Upper lobe of right lung (tissue), 1 donor: Measurements from ENCODE around the gene CXCL16. TPM values are rescaled to one million over a fixed set of nuclear protein-coding genes. Genes with fewer than 3 reads are reported as not detected.
"Not testable (repeated sequence)": the region's sequence is repeated elsewhere in the genome, so short reads cannot be mapped to it uniquely, and the experiment has no call there.

Source experiments
- ATAC-seq: fragments of 200-7000 bp; cut with Tn5 transposase; one replicate; pipeline ENCODE4 v1.9.1; 2020; ENCODE audit warnings: mild to moderate bottlenecking, moderate library complexity
- DNase-seq: peaks from one replicate; pipeline ENCODE4 v3.0.0-alpha.2; 2020
- H3K27ac ChIP-seq: fragments of 200-600 bp; one replicate; pipeline ENCODE4 v1.8.0; 2022
- H3K27me3 ChIP-seq: fragments of 200-600 bp; one replicate; pipeline ENCODE4 v1.8.0; 2022; ENCODE audit warnings: mild to moderate bottlenecking
- H3K36me3 ChIP-seq: fragments of 200-600 bp; one replicate; pipeline ENCODE4 v1.8.0; 2022
- H3K4me1 ChIP-seq: fragments of 200-600 bp; one replicate; pipeline ENCODE4 v1.8.0; 2022
- H3K4me3 ChIP-seq: fragments of 200-600 bp; one replicate; pipeline ENCODE4 v1.8.0; 2022; ENCODE audit warnings: mild to moderate bottlenecking
- H3K9me3 ChIP-seq: fragments of 200-600 bp; one replicate; pipeline ENCODE4 v1.8.0; 2022
- CTCF ChIP-seq: fragments of 200-600 bp; IDR thresholded peaks from one replicate; pipeline ENCODE4 v1.8.0; 2022; ENCODE audit warnings: antibody characterized with exemption
- intact Hi-C: fragments of 100-400 bp; cut with DNase I; formaldehyde crosslinking; loops from one replicate; pipeline ENCODE4 v1.11.0; 2022
- total RNA-seq: library from RNA; stranded (reverse); fragmentation: NEBNext Ultra II Directional; extraction: Animal tissue kit (Norgen Biotek cat#: 25700); gene quantifications from one replicate; pipeline ENCODE4 v1.2.1, GENCODE V29; 2021
- donor health status: DM: no; HTN: yes; CAD: no; lungs with severe emphysema.

Gene CXCL16
- total RNA-seq, 1 donor from 2014 or later = 169 TPM

GRCh38 chr17:4715063-4715744 is 24.5 kb downstream of the CXCL16 start:
- ATAC-seq = no peak
- Histone ChIP-seq H3K4me1 (peaks cover 20% of the 10 kb centered on the region), H3K36me3 (peaks cover 42% of the 10 kb centered on the region), H3K27ac (peak overlapping the region; percentile 47), H3K4me3 (no peak overlapping the region), H3K9me3 (no peaks in the 10 kb centered on the region), H3K27me3 (no peaks in the 10 kb centered on the region)
- no peak for TF ChIP-seq CTCF
- intact Hi-C loops = loop anchor here (10.0 kb wide), 1 partner anchor 170 kb away; no protein-coding TSS in a partner anchor
- no peak for DNase-seq

GRCh38 chr17:4714340-4715062 is 25.2 kb downstream of the CXCL16 start:
- DNase-seq = not testable (repeated sequence)
- Histone ChIP-seq H3K4me1 (peaks cover 20% of the 10 kb centered on the region), H3K27ac (peak overlapping the region; percentile 47)

GRCh38 chr17:4712526-4712925 is 27.2 kb downstream of the CXCL16 start:
- H3K36me3 ChIP-seq = peaks cover 18% of the 10 kb centered on the region
- H3K27ac ChIP-seq = no peak overlapping the region
- H3K4me3 ChIP-seq = peak overlapping the region; percentile 69
- ATAC-seq = no peak
- TF ChIP-seq CTCF = no peak
- peaks cover 20% of the 10 kb centered on the region for H3K4me1 ChIP-seq
- DNase-seq = no peak
- intact Hi-C loops = loop anchor here (10.0 kb wide), 1 partner anchor 172 kb away; no protein-coding TSS in a partner anchor
- H3K9me3 ChIP-seq = no peaks in the 10 kb centered on the region
- no peaks in the 10 kb centered on the region for H3K27me3 ChIP-seq

More at GRCh38 chr17:4714340-4715062, 25.2 kb downstream of the CXCL16 start:
- intact Hi-C loops = loop anchor here (10.0 kb wide), 1 partner anchor 170 kb away; no protein-coding TSS in a partner anchor
- H3K9me3 ChIP-seq, ATAC-seq, H3K4me3 ChIP-seq, H3K27me3 ChIP-seq: not testable (repeated sequence)
- H3K36me3 ChIP-seq = peaks cover 35% of the 10 kb centered on the region

GRCh38 chr17:4711661-4712181 is 28.0 kb downstream of the CXCL16 start:
- H3K4me3 ChIP-seq = peak overlapping the region; percentile 69
- TF ChIP-seq CTCF = no peak
- no peaks in the 10 kb centered on the region for H3K9me3 ChIP-seq
- intact Hi-C loops = loop anchor here (10.0 kb wide), 1 partner anchor 173 kb away; no protein-coding TSS in a partner anchor
- DNase-seq (no peak), ATAC-seq (peak; percentile 25)
- peaks cover 20% of the 10 kb centered on the region for H3K4me1 ChIP-seq
- H3K27me3 ChIP-seq = no peaks in the 10 kb centered on the region
- H3K27ac ChIP-seq = peak overlapping the region; percentile 83
- H3K36me3 ChIP-seq = peaks cover 11% of the 10 kb centered on the region

GRCh38 chr17:4710693-4711634 is 28.8 kb downstream of the CXCL16 start:
- Histone ChIP-seq H3K27me3 (no peaks in the 10 kb centered on the region), H3K4me3 (peak overlapping the region; percentile 69), H3K36me3 (peaks cover 4% of the 10 kb centered on the region), H3K27ac (peak overlapping the region; percentile 83), H3K4me1 (peaks cover 20% of the 10 kb centered on the region), H3K9me3 (no peaks in the 10 kb centered on the region)
- intact Hi-C loops = loop anchor here (10.0 kb wide), 1 partner anchor 174 kb away; no protein-coding TSS in a partner anchor
- ATAC-seq = no peak
- TF ChIP-seq CTCF = no peak
- no peak for DNase-seq
